SU-DHL-6 (cell line): Measurements from ENCODE around the gene CD1E.

Experiments
- H2AFZ ChIP-seq: fragments of 200-600 bp; sonication (generic); 2 replicates; pipeline ENCODE4 v1.6.1; 2014; ENCODE audit warnings: low read depth, mild to moderate bottlenecking, moderate library complexity, mixed read lengths, antibody characterized with exemption, low read length; ENCODE audit not compliant: severe bottlenecking
- H3F3A ChIP-seq: fragments of 200-600 bp; shearing (Covaris generic); 2 replicates; pipeline ENCODE4 v1.6.0; 2016; ENCODE audit warnings: antibody characterized with exemption, mild to moderate bottlenecking; ENCODE audit not compliant: insufficient read depth
- H3K27ac ChIP-seq: fragments of 200-600 bp; sonication (generic); 2 replicates; pipeline ENCODE4 v1.5.1; 2016; ENCODE audit warnings: low read depth, mild to moderate bottlenecking, low read length, moderate library complexity, mixed read lengths
- H3K27me3 ChIP-seq: fragments of 200-600 bp; sonication (generic), shearing (Covaris generic); 2 replicates; pipeline ENCODE4 v1.6.0; 2014; ENCODE audit warnings: mild to moderate bottlenecking, low read length
- H3K36me3 ChIP-seq: fragments of 200-600 bp; sonication (generic); 2 replicates; pipeline ENCODE4 v1.6.1; 2014; ENCODE audit warnings: mild to moderate bottlenecking, low read length, mixed read lengths
- H3K4me2 ChIP-seq: fragments of 300-600, 200-600 bp; shearing (Covaris generic), sonication (generic); 2 replicates; pipeline ENCODE4 v1.6.0; 2014; ENCODE audit warnings: low read length, low read depth, mild to moderate bottlenecking; ENCODE audit not compliant: poor library complexity, severe bottlenecking
- H3K4me3 ChIP-seq: fragments of 200-600 bp; sonication (generic); 2 replicates; pipeline ENCODE4 v1.5.1; 2014; ENCODE audit warnings: antibody characterized with exemption, low read length, mild to moderate bottlenecking, mixed read lengths; ENCODE audit not compliant: insufficient read depth, poor library complexity, severe bottlenecking
- H3K79me2 ChIP-seq: fragments of 200-600 bp; sonication (generic); 2 replicates; pipeline ENCODE4 v1.6.1; 2014; ENCODE audit warnings: mild to moderate bottlenecking, low read length, moderate library complexity; ENCODE audit not compliant: insufficient read depth
- H3K9ac ChIP-seq: fragments of 200-600 bp; sonication (generic); 2 replicates; pipeline ENCODE4 v1.7.0; 2014; ENCODE audit warnings: mild to moderate bottlenecking, low read length
- H3K9me2 ChIP-seq: fragments of 200-600 bp; sonication (generic); replicated peaks from 2 replicates; pipeline ENCODE4 v1.6.1; 2014; ENCODE audit warnings: low read length; ENCODE audit not compliant: insufficient read depth
- H3K9me3 ChIP-seq: fragments of 200-600 bp; sonication (generic); 2 replicates; pipeline ENCODE4 v1.6.1; 2014; ENCODE audit warnings: low read length, mixed read lengths; ENCODE audit not compliant: insufficient read depth
- H4K20me1 ChIP-seq: fragments of 200-600 bp; sonication (generic); 2 replicates; pipeline ENCODE4 v1.6.1; 2014; ENCODE audit warnings: low read depth, mild to moderate bottlenecking, antibody characterized with exemption, low read length, moderate library complexity, mixed read lengths
- EZH2phosphoT487 ChIP-seq: fragments of 200-600 bp; sonication (generic), shearing (Covaris generic); conservative IDR thresholded peaks from 2 replicates; pipeline ENCODE4 v1.6.1; 2018; ENCODE audit warnings: mild to moderate bottlenecking, antibody characterized with exemption, low read length, moderate library complexity, mixed read lengths
- TF ChIP-seq, protein P1 (sequence below): fragments of 200-600 bp; sonication (generic); IDR thresholded peaks from one replicate; pipeline ENCODE4 v1.5.1; 2017; ENCODE audit warnings: antibody characterized with exemption, mild to moderate bottlenecking, low read length, moderate library complexity; ENCODE audit not compliant: insufficient read depth, poor library complexity, severe bottlenecking

The CD1E gene

GRCh38 chr1:158390331-158390730 is 36.6 kb downstream of the CD1E start:
- TF ChIP-seq EZH2phosphoT487, result no peak
- TF ChIP-seq, protein P1, sequence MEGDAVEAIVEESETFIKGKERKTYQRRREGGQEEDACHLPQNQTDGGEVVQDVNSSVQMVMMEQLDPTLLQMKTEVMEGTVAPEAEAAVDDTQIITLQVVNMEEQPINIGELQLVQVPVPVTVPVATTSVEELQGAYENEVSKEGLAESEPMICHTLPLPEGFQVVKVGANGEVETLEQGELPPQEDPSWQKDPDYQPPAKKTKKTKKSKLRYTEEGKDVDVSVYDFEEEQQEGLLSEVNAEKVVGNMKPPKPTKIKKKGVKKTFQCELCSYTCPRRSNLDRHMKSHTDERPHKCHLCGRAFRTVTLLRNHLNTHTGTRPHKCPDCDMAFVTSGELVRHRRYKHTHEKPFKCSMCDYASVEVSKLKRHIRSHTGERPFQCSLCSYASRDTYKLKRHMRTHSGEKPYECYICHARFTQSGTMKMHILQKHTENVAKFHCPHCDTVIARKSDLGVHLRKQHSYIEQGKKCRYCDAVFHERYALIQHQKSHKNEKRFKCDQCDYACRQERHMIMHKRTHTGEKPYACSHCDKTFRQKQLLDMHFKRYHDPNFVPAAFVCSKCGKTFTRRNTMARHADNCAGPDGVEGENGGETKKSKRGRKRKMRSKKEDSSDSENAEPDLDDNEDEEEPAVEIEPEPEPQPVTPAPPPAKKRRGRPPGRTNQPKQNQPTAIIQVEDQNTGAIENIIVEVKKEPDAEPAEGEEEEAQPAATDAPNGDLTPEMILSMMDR, result no peak
- Histone ChIP-seq H3K9ac (no peak overlapping the region), H4K20me1 (no peaks in the 10 kb centered on the region), H3F3A (no peaks in the 10 kb centered on the region), H3K27ac (no peak overlapping the region), H3K9me3 (no peaks in the 10 kb centered on the region), H3K9me2 (no peaks in the 10 kb centered on the region), H3K4me2 (no peak overlapping the region), H3K79me2 (no peaks in the 10 kb centered on the region), H2AFZ (no peak overlapping the region), H3K27me3 (no peaks in the 10 kb centered on the region), H3K4me3 (no peak overlapping the region), H3K36me3 (no peaks in the 10 kb centered on the region)

DNA sequence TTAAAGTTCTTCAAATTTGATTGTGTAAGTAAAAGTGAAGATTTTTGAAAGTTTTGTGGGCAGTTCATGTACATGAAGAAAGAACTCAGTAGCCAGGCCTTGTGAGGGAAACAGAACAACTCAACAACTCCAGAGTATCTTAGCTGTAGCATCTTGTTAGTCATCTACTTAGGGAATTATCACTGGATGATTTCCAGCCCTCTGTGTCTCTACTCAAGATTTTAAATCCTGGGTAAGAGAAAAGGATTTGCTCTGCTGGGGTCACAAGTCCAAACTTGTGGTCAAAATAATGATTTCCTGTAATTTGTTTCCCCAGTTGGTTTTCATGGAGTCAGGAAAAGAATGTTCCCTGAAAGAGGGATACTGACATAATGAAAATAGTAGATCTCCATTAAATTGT is 37.4 kb downstream of the CD1E start:
- Histone ChIP-seq H3K9ac (no peak overlapping the region), H3K4me2 (no peak overlapping the region), H3K9me2 (no peaks in the 10 kb centered on the region), H3K27ac (no peak overlapping the region), H3K4me3 (no peak overlapping the region), H3F3A (no peaks in the 10 kb centered on the region), H3K36me3 (no peaks in the 10 kb centered on the region), H3K9me3 (no peaks in the 10 kb centered on the region), H3K79me2 (no peaks in the 10 kb centered on the region), H2AFZ (no peak overlapping the region), H4K20me1 (no peaks in the 10 kb centered on the region), H3K27me3 (no peaks in the 10 kb centered on the region)
- TF ChIP-seq, protein P1, result no peak
- no peak for TF ChIP-seq EZH2phosphoT487

DNA sequence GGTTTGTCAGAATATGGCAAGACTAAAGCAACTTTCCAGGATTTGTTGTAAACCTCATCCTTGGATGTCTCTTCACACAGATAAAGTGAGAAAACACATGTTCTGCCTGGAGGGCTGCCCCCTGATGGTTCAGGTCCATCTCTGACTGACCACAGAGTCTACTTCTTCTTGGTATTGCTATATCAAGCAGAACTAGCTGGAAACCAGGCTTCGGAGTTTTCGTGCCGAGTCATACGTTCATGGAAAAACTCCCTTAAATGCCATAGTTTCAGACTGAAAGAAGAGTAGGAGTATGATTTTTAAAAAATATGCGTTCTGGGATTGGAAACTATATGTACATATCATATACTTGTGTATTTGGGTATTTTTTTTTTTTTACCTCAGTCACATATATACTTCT is 39.8 kb downstream of the CD1E start:
- TF ChIP-seq, protein P1, result no peak
- no peak for TF ChIP-seq EZH2phosphoT487

GRCh38 chr1:158396646-158397045 is 43.0 kb downstream of the CD1E start:
- H2AFZ ChIP-seq, result no peak overlapping the region
- no peak overlapping the region for H3K4me3 ChIP-seq
- H3K27me3 ChIP-seq, result no peaks in the 10 kb centered on the region
- no peaks in the 10 kb centered on the region for H3K9me3 ChIP-seq
- no peaks in the 10 kb centered on the region for H3K36me3 ChIP-seq
- H3K79me2 ChIP-seq, result no peaks in the 10 kb centered on the region
- no peaks in the 10 kb centered on the region for H3K9me2 ChIP-seq
- no peak overlapping the region for H3K4me2 ChIP-seq
- no peak overlapping the region for H3K27ac ChIP-seq
- no peak for TF ChIP-seq EZH2phosphoT487
- TF ChIP-seq, protein P1, result no peak
- no peaks in the 10 kb centered on the region for H3F3A ChIP-seq
- no peak overlapping the region for H3K9ac ChIP-seq
- H4K20me1 ChIP-seq, result no peaks in the 10 kb centered on the region

More for the DNA sequence above, 39.8 kb downstream of the CD1E start:
- no peaks in the 10 kb centered on the region for H3K27me3 ChIP-seq
- H3K36me3 ChIP-seq, result no peaks in the 10 kb centered on the region
- no peaks in the 10 kb centered on the region for H4K20me1 ChIP-seq
- H3F3A ChIP-seq, result no peaks in the 10 kb centered on the region
- H3K9me3 ChIP-seq, result no peaks in the 10 kb centered on the region
- H3K4me3 ChIP-seq, result no peak overlapping the region
- H3K79me2 ChIP-seq, result no peaks in the 10 kb centered on the region
- H3K9ac ChIP-seq, result no peak overlapping the region
- H3K4me2 ChIP-seq, result no peak overlapping the region
- no peak overlapping the region for H3K27ac ChIP-seq
- no peak overlapping the region for H2AFZ ChIP-seq
- no peaks in the 10 kb centered on the region for H3K9me2 ChIP-seq
